ENCODE measurements around the gene CLCA4. TPM values are rescaled to one million over a fixed set of nuclear protein-coding genes. Genes with fewer than 3 reads are reported as not detected.

Gene CLCA4
- total and polyA plus RNA-seq, 10 of the 15 experiments (the other 5 are each of a cell fraction or from before 2014, with no cell fraction given): 0.01 to 0.08 TPM; not detected in 8

DNA sequence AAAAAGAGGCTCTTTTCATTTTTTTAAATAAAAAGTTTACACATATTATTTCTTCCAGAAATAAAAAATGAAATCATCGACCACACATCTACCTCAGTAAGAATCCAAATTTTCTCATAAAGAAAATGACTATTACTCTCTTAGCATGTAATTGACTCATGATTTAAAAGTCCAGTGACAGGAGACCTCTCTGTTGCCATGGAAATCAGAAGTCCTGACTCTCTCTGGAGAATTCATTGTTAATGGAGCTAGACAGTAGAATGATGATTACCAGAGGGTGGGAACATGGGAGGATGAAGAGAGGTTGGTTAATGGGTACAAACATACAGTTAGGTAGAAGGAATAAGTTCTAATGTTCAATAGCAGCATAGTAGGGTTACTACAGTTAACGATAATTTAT lies 5.0 kb upstream of the CLCA4 start (continued):
- TF ChIP-seq, protein P1, sequence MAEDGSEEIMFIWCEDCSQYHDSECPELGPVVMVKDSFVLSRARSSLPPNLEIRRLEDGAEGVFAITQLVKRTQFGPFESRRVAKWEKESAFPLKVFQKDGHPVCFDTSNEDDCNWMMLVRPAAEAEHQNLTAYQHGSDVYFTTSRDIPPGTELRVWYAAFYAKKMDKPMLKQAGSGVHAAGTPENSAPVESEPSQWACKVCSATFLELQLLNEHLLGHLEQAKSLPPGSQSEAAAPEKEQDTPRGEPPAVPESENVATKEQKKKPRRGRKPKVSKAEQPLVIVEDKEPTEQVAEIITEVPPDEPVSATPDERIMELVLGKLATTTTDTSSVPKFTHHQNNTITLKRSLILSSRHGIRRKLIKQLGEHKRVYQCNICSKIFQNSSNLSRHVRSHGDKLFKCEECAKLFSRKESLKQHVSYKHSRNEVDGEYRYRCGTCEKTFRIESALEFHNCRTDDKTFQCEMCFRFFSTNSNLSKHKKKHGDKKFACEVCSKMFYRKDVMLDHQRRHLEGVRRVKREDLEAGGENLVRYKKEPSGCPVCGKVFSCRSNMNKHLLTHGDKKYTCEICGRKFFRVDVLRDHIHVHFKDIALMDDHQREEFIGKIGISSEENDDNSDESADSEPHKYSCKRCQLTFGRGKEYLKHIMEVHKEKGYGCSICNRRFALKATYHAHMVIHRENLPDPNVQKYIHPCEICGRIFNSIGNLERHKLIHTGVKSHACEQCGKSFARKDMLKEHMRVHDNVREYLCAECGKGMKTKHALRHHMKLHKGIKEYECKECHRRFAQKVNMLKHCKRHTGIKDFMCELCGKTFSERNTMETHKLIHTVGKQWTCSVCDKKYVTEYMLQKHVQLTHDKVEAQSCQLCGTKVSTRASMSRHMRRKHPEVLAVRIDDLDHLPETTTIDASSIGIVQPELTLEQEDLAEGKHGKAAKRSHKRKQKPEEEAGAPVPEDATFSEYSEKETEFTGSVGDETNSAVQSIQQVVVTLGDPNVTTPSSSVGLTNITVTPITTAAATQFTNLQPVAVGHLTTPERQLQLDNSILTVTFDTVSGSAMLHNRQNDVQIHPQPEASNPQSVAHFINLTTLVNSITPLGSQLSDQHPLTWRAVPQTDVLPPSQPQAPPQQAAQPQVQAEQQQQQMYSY (CRISPR knock-in tag; IDR thresholded peaks at IDR 0.05): no peak
- TF ChIP-seq RBBP5 (conservative IDR thresholded peaks at IDR 0.05): no peak
- TF ChIP-seq FOS (IDR thresholded peaks at IDR 0.05; ENCODE audit: borderline replicate concordance, extremely low read depth, insufficient read length): no peak

DNA sequence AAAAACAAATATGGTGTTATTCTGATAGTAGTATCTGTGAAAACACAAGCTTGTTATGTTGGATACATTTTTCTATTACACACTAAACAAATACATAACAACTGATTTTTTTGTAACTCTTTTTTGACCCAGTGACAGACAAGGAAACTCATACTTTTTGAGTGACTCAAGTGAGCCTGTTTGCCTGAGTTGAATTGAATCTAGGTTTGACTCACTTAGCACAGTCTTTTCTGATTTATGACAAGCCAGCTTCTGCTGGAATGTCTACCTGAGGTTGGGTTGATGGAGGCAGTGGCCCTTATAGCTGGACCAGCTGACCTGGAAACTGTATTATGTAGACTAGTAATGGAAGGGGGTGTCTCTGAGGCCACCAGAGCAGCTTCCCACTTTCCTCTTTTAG lies 4.2 kb upstream of the CLCA4 start:
- Histone ChIP-seq H3K4me2 (ENCODE audit: control insufficient read depth, insufficient read depth) (no peak overlapping the region), H4K20me1 (ENCODE audit: control insufficient read depth, insufficient read depth) (no peaks in the 10 kb centered on the region), H3K9ac (ENCODE audit: control insufficient read depth, insufficient read depth, low read length) (no peak overlapping the region), H3K27me3 (replicated peaks in 1 of 2; ENCODE audit: control insufficient read depth in 2 of 2, insufficient read depth in 2 of 2, low read length in 1 of 2) (no peaks in the 10 kb centered on the region), H2AFZ (ENCODE audit: control insufficient read depth, low read depth, low read length) (no peak overlapping the region), H3K79me2 (ENCODE audit: control insufficient read depth, insufficient read depth, low read length) (no peaks in the 10 kb centered on the region), H3K36me3 (ENCODE audit: control insufficient read depth in 2 of 2, insufficient read depth in 2 of 2, low read length in 1 of 2) (no peaks in the 10 kb centered on the region), H3K9me3 (replicated peaks; ENCODE audit: control insufficient read depth, insufficient read depth, low read length) (no peaks in the 10 kb centered on the region), H3K4me1 (ENCODE audit: control insufficient read depth, insufficient read depth, low read length) (no peaks in the 10 kb centered on the region), H3K4me3 (no peak overlapping the region), H3K27ac (ENCODE audit: control insufficient read depth, insufficient read depth) (no peak overlapping the region)
- SMC1A ChIA-PET (ENCODE audit: uncharacterized antibody, unreplicated experiment): no interaction called here
- ATAC-seq: no peak
- intact Hi-C loops (cut with micrococcal nuclease; ENCODE audit: unreplicated experiment) (no loop called here), in situ Hi-C loops (cut with MboI) (no loop called here)
- RAD21 ChIA-PET (ENCODE audit: unreplicated experiment): interaction anchor here (0.7 kb wide), 1 partner anchor 34 kb away, joined by 3 read pairs; no protein-coding TSS in a partner anchor
- no TSS peak for BruUV-seq (replicated peaks)
- FAIRE-seq: no peak
- DNase-seq (ENCODE audit: low read depth, low spot score): no peak
- CTCF ChIA-PET: no interaction called here
- TF ChIP-seq MTA2 (IDR thresholded peaks at IDR 0.05; ENCODE audit: low read depth) (no peak), SRF (IDR thresholded peaks at IDR 0.05; ENCODE audit: low read depth in 2 of 2, low read length in 2 of 2) (no peak), FOXM1 (IDR thresholded peaks at IDR 0.05; ENCODE audit: low read depth, low read length) (no peak)
- TF ChIP-seq, protein P2, sequence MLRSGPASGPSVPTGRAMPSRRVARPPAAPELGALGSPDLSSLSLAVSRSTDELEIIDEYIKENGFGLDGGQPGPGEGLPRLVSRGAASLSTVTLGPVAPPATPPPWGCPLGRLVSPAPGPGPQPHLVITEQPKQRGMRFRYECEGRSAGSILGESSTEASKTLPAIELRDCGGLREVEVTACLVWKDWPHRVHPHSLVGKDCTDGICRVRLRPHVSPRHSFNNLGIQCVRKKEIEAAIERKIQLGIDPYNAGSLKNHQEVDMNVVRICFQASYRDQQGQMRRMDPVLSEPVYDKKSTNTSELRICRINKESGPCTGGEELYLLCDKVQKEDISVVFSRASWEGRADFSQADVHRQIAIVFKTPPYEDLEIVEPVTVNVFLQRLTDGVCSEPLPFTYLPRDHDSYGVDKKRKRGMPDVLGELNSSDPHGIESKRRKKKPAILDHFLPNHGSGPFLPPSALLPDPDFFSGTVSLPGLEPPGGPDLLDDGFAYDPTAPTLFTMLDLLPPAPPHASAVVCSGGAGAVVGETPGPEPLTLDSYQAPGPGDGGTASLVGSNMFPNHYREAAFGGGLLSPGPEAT (IDR thresholded peaks at IDR 0.05; ENCODE audit: low read depth): no peak
- POLR2A ChIA-PET: no interaction called here

All from GM12878 (cell line).